ENCODE data around the gene PPP6R2. TPM values are rescaled to one million over a fixed set of nuclear protein-coding genes. Genes with fewer than 3 reads are reported as not detected.

PPP6R2 gene
- total and polyA plus RNA-seq, 2 of the 8 experiments (the other 6 are each of a cell fraction or from before 2014, with no cell fraction given) = 25.0 to 32.2 TPM

DNA sequence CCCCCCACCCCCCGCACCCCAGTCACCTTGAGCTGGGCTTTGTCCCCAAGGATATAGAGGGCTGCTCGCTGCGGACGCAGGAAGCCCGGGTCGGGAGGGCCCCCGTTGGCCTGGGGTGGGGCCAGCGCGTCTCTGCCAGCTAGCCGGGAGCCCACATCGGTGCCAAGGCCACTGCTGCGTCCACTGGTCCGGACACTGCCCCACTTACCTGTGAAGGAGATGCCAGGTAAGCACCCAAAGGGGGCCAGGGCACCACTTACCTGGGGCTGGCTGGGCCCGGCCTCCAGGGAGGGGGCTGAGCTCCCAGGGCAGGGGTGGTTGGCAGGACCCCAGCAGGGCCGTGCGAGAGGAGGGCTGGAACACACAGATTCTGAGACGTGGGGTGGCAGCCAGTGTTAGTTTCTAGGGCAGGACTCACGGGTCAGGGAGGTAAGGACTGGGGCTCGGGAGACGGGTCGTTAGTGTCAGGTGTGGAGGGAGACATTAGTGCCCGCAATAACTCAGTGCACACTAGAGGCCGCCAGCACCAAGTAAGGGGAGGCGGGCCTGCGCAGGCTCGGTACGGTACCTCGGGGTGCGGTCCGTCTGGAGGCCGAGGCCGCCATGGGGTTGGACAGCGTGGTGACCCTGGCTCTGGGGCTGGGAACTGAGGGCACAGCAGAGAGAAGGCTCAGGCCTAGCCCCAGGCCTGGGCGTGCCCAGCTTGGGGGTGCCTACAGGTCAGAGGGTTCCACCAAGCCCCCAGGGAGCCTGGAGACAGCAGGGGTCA is 113.5 kb downstream of the PPP6R2 start:
- H4K20me1 ChIP-seq (replicated peaks in 1 of 2; ENCODE audit: control insufficient read depth in 1 of 2, insufficient read depth in 2 of 2, low read length in 2 of 2) = peaks cover 13 to 14% of the 10 kb centered on the region in 2 experiments
- no peak overlapping the region for H4K5ac ChIP-seq (ENCODE audit: insufficient read length, low read depth, low read length)
- H2AK5ac ChIP-seq (ENCODE audit: low read depth, low read length) = no peak overlapping the region
- DNase-seq (ENCODE audit: low read depth in 1 of 2, low spot score in 2 of 2) = no peak
- no peak overlapping the region for H3K23ac ChIP-seq (ENCODE audit: insufficient read length)
- H3K27me3 ChIP-seq (replicated peaks in 1 of 4; ENCODE audit: control insufficient read depth in 3 of 4, extremely low read depth in 1 of 4, insufficient read depth in 3 of 4, low read length in 3 of 4) = no peaks in the 10 kb centered on the region; a peak in 1 of 7 replicates
- H3K18ac ChIP-seq (ENCODE audit: extremely low read depth, low read length) = no peak overlapping the region
- no peak overlapping the region for H3K14ac ChIP-seq (ENCODE audit: insufficient read length)
- FAIRE-seq = no peak
- no peak overlapping the region for H2BK120ac ChIP-seq (replicated peaks; ENCODE audit: low read depth, low read length)
- no peak overlapping the region for H3K4ac ChIP-seq (replicated peaks; ENCODE audit: insufficient read length, low read depth, low read length)
- H3K27ac ChIP-seq (ENCODE audit: low read depth, low read length) = no peak overlapping the region
- H4K8ac ChIP-seq (ENCODE audit: extremely low read depth, insufficient read depth, low read length) = no peak overlapping the region
- ChIA-PET CTCF (ENCODE audit: partially characterized antibody) (interaction anchor here (0.6 to 6.0 kb wide), 13 partner anchors 13 to 586 kb away, joined by 3 to 60 read pairs (median 4); partner anchors contain the start of gene MIOX), POLR2A (ENCODE audit: partially characterized antibody) (interaction anchor here (0.7 to 1.7 kb wide), 4 partner anchors 12 to 28 kb away, joined by 3 to 5 read pairs (median 4); partner anchors contain the start of gene ADM2)
- no peaks in the 10 kb centered on the region for H3K9me3 ChIP-seq (ENCODE audit: insufficient read depth in 2 of 2, low read depth in 1 of 2, low read length in 1 of 2)
- H2BK20ac ChIP-seq (ENCODE audit: low read length) = no peak overlapping the region
- no peak overlapping the region for H3K9ac ChIP-seq (replicated peaks in 1 of 4; ENCODE audit: extremely low read depth in 1 of 4, low read depth in 3 of 4, low read length in 3 of 4)
- H2BK12ac ChIP-seq (ENCODE audit: low read depth, low read length) = no peak overlapping the region
- H3K4me3 ChIP-seq (ENCODE audit: extremely low read depth in 1 of 4, insufficient read depth in 2 of 4, low read depth in 3 of 4, low read length in 4 of 4) = no peak overlapping the region
- no peak overlapping the region for H2AFZ ChIP-seq (ENCODE audit: low read length)
- H3K4me2 ChIP-seq (ENCODE audit: insufficient read depth in 1 of 2, low read depth in 2 of 2, low read length in 2 of 2) = no peak overlapping the region
- no peaks in the 10 kb centered on the region for H3K4me1 ChIP-seq (replicated peaks in 1 of 4; ENCODE audit: control insufficient read depth in 3 of 4, insufficient read depth in 4 of 4, low read length in 3 of 4)
- no peak overlapping the region for H3K56ac ChIP-seq (replicated peaks; ENCODE audit: insufficient read length, low read depth, low read length)
- no peaks in the 10 kb centered on the region for H3K79me1 ChIP-seq (ENCODE audit: low read depth, low read length)
- no peak for TF ChIP-seq CEBPB (IDR thresholded peaks at IDR 0.05; ENCODE audit: low read depth, low read length)
- peak; percentile 56 to 64 for TF ChIP-seq RAD21 (IDR thresholded peaks at IDR 0.05 in 1 of 2, conservative IDR thresholded peaks at IDR 0.05 in 1 of 2; ENCODE audit: low read depth in 2 of 2, low read length in 2 of 2)
- TF ChIP-seq POU5F1 (IDR thresholded peaks at IDR 0.05; ENCODE audit: low read depth, low read length) = no peak
- TF ChIP-seq TEAD4 (IDR thresholded peaks at IDR 0.05; ENCODE audit: low read depth, low read length) = no peak
- TF ChIP-seq, protein P1, sequence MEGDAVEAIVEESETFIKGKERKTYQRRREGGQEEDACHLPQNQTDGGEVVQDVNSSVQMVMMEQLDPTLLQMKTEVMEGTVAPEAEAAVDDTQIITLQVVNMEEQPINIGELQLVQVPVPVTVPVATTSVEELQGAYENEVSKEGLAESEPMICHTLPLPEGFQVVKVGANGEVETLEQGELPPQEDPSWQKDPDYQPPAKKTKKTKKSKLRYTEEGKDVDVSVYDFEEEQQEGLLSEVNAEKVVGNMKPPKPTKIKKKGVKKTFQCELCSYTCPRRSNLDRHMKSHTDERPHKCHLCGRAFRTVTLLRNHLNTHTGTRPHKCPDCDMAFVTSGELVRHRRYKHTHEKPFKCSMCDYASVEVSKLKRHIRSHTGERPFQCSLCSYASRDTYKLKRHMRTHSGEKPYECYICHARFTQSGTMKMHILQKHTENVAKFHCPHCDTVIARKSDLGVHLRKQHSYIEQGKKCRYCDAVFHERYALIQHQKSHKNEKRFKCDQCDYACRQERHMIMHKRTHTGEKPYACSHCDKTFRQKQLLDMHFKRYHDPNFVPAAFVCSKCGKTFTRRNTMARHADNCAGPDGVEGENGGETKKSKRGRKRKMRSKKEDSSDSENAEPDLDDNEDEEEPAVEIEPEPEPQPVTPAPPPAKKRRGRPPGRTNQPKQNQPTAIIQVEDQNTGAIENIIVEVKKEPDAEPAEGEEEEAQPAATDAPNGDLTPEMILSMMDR (IDR thresholded peaks at IDR 0.05; ENCODE audit: control extremely low read depth in 1 of 3, insufficient read depth in 1 of 3, low read depth in 1 of 3, low read length in 3 of 3) = peak; percentile 53 to 76 (median 63)
- 88% methylated on average over 31 of the region's 34 CpGs; no CpG with 5 or more reads in 1 of the 2 experiments for WGBS, 2 experiments (ENCODE audit: extremely low coverage in 1 of 2, insufficient coverage in 1 of 2, insufficient read length in 1 of 2, insufficient replicate concordance in 2 of 2, low coverage in 1 of 2, low lambda C conversion rate in 2 of 2, missing lambda C conversion rate in 1 of 2)
- H2BK15ac ChIP-seq (ENCODE audit: low read length) = no peak overlapping the region
- H2BK5ac ChIP-seq (ENCODE audit: low read depth, low read length) = no peak overlapping the region
- no peaks in the 10 kb centered on the region for H3K79me2 ChIP-seq (ENCODE audit: control insufficient read depth in 1 of 2, insufficient read depth in 2 of 2, low read length in 2 of 2)
- peaks cover 8 to 53% (median 27%) of the 10 kb centered on the region in 4 experiments for H3K36me3 ChIP-seq (ENCODE audit: control insufficient read depth in 2 of 4, insufficient read depth in 4 of 4, low read length in 3 of 4)
- no peak overlapping the region for H4K91ac ChIP-seq (replicated peaks; ENCODE audit: insufficient read length, low read length)
- H3K23me2 ChIP-seq (ENCODE audit: low read depth, low read length) = no peaks in the 10 kb centered on the region
